ENCODE results near the gene COCH.
"Not testable (repeated sequence)": the region's sequence is repeated elsewhere in the genome, so short reads cannot be mapped to it uniquely, and the experiment has no call there.

The COCH gene

GRCh38 chr14:30876692-30877091, 2.3 kb downstream of the COCH start:
- no peak for DNase-seq

- DNase-seq, result no peak
Measured at GRCh38 chr14:30882431-30882830, 8.1 kb downstream of the COCH start.

GRCh38 chr14:30883508-30884294, 9.3 kb downstream of the COCH start:
- no peak for DNase-seq

GRCh38 chr14:30884901-30885300, 10.5 kb downstream of the COCH start:
- DNase-seq, result no peak

GRCh38 chr14:30885840-30886740, 11.7 kb downstream of the COCH start:
- DNase-seq, result no peak

GRCh38 chr14:30888480-30889243, 14.3 kb downstream of the COCH start:
- no peak for DNase-seq

- DNase-seq, result no peak
Measured at GRCh38 chr14:30889244-30889594, 14.9 kb downstream of the COCH start.

- no peak for DNase-seq
Measured at GRCh38 chr14:30893819-30894218, 19.5 kb downstream of the COCH start.

GRCh38 chr14:30894923-30895515, 20.7 kb downstream of the COCH start:
- no peak for DNase-seq

- DNase-seq, result no peak
Measured at GRCh38 chr14:30896435-30896834, 22.1 kb downstream of the COCH start.

- not testable (repeated sequence) for DNase-seq
Measured at GRCh38 chr14:30897121-30897520, 22.8 kb downstream of the COCH start.

- DNase-seq, result no peak
Measured at GRCh38 chr14:30903285-30904124, 29.1 kb downstream of the COCH start.

- no peak for DNase-seq
Measured at GRCh38 chr14:30906752-30907658, 32.6 kb downstream of the COCH start.

- no peak for DNase-seq
Measured at GRCh38 chr14:30907659-30908057, 33.3 kb downstream of the COCH start.

- DNase-seq, result no peak
Measured at GRCh38 chr14:30908826-30909225, 34.5 kb downstream of the COCH start.

GRCh38 chr14:30914812-30915211, 40.5 kb downstream of the COCH start:
- DNase-seq, result no peak

- no peak for DNase-seq
Measured at GRCh38 chr14:30915596-30915995, 41.2 kb downstream of the COCH start.

- DNase-seq, result no peak
Measured at GRCh38 chr14:30921305-30921704, 46.9 kb downstream of the COCH start.

- DNase-seq, result no peak
Measured at GRCh38 chr14:30921788-30922187, 47.4 kb downstream of the COCH start.

- DNase-seq, result no peak
Measured at GRCh38 chr14:30925254-30925653, 50.9 kb downstream of the COCH start.

GRCh38 chr14:30928462-30928861, 54.1 kb downstream of the COCH start:
- DNase-seq, result no peak

Measured in NCI-H1092 (cell line).